Panc1 (cell line): ENCODE measurements around the gene PROZ. TPM values are rescaled to one million over a fixed set of nuclear protein-coding genes. Genes with fewer than 3 reads are reported as not detected.

Experiments used
- ATAC-seq: fragments of 200-7000 bp; cut with Tn5 transposase; 2 replicates; pipeline ENCODE4 v1.9.1; 2020; ENCODE audit warnings: mild to moderate bottlenecking, moderate library complexity
- BruUV-seq: library from RNA; stranded (reverse); fragments of 400-500 nt; replicated peaks from 2 replicates; lab custom pipeline; 2021; lab: Mats Ljungman, UMichigan
- CTCF ChIA-PET: fragments of 300-600 bp; sonication (Branson Sonifier 250); formaldehyde crosslinking; loops from one replicate; lab custom pipeline; 2022; ENCODE audit warnings: antibody characterized with exemption; lab: Charles Lee
- POLR2A ChIA-PET: fragments of 300-600 bp; sonication (Branson Sonifier 250); formaldehyde crosslinking; loops from one replicate; lab custom pipeline; 2022; ENCODE audit warnings: antibody characterized with exemption; lab: Charles Lee
- DNase-seq: peaks from one replicate; pipeline ENCODE4 v3.0.0-alpha.2; 2010; ENCODE audit warnings: low read depth, low spot score
- H3K27ac ChIP-seq: 2 replicates; pipeline ENCODE4 v1.5.1; 2011; ENCODE audit warnings: mild to moderate bottlenecking, low read length, inconsistent platforms
- H3K27me3 ChIP-seq: fragments of 200-500 bp; sonication (Bioruptor generic); 2 replicates; pipeline ENCODE4 v1.6.0; 2014; ENCODE audit warnings: low read length, inconsistent platforms; ENCODE audit not compliant: control insufficient read depth, insufficient read depth
- H3K36me3 ChIP-seq: fragments of 200-500 bp; sonication (Bioruptor generic); 2 replicates; pipeline ENCODE4 v1.5.1; 2014; ENCODE audit warnings: inconsistent platforms, mild to moderate bottlenecking, low read length, moderate library complexity; ENCODE audit not compliant: control insufficient read depth, insufficient read depth
- H3K4me1 ChIP-seq: 2 replicates; pipeline ENCODE4 v1.5.1; 2011; ENCODE audit warnings: inconsistent platforms, mild to moderate bottlenecking, low read length, moderate library complexity; ENCODE audit not compliant: control insufficient read depth, insufficient read depth
- H3K4me3 ChIP-seq, 2 experiments: 2 replicates each; pipeline ENCODE4 v1.5.1; 2011 to 2012; ENCODE audit warnings: low read depth in 2 of 2, low read length in 2 of 2, mild to moderate bottlenecking in 2 of 2, inconsistent platforms in 1 of 2, moderate library complexity in 1 of 2
- H3K9me3 ChIP-seq: fragments of 200-500 bp; sonication (Bioruptor generic); 2 replicates; pipeline ENCODE4 v1.5.1; 2014; ENCODE audit warnings: low read depth, mild to moderate bottlenecking, inconsistent platforms, low read length, moderate library complexity; ENCODE audit not compliant: control insufficient read depth, insufficient read depth
- CTCF ChIP-seq: fragments of 450-650 bp; IDR thresholded peaks from 2 replicates; pipeline ENCODE4 v1.5.1; 2017; ENCODE audit warnings: mild to moderate bottlenecking
- POLR2AphosphoS5 ChIP-seq: IDR thresholded peaks from 2 replicates; pipeline ENCODE4 v1.6.1; 2012; ENCODE audit warnings: mild to moderate bottlenecking, low read depth, low read length, moderate library complexity
- SIN3A ChIP-seq: IDR thresholded peaks from 2 replicates; pipeline ENCODE4 v1.6.1; 2012; ENCODE audit warnings: low read depth, mild to moderate bottlenecking, low read length, moderate library complexity, borderline replicate concordance; ENCODE audit not compliant: insufficient read depth
- TCF7L2 ChIP-seq: IDR thresholded peaks from 2 replicates; pipeline ENCODE4 v1.6.1; 2011; ENCODE audit warnings: mild to moderate bottlenecking, low read depth, low read length, inconsistent platforms
- in situ Hi-C: cut with HindIII; loops from 2 replicates; pipeline ENCODE4 v1.10.0; 2016; ENCODE audit warnings: low sequenced_read_pairs, low pct_unique_long_range_greater_than_20kb
- intact Hi-C: fragments of 100-400 bp; cut with micrococcal nuclease; formaldehyde crosslinking; loops from one replicate; pipeline ENCODE4 v1.10.0; 2022; ENCODE audit not compliant: unreplicated experiment
- total RNA-seq: library from RNA; stranded (reverse); gene quantifications from one replicate; pipeline ENCODE4 v1.2.1, GENCODE V29; 2021; ENCODE audit not compliant: unreplicated experiment
- TF ChIP-seq, protein P1 (sequence below), 2 experiments: IDR thresholded peaks; 2 replicates each; pipeline ENCODE4 v1.6.1; 2011 to 2012; ENCODE audit warnings: low read depth in 2 of 2, control low read depth in 1 of 2, low read length in 1 of 2, mild to moderate bottlenecking in 1 of 2, moderate library complexity in 1 of 2; ENCODE audit not compliant: insufficient read depth in 1 of 2

Gene PROZ
- total RNA-seq, 1 experiment from 2014 or later, result not detected

DNA sequence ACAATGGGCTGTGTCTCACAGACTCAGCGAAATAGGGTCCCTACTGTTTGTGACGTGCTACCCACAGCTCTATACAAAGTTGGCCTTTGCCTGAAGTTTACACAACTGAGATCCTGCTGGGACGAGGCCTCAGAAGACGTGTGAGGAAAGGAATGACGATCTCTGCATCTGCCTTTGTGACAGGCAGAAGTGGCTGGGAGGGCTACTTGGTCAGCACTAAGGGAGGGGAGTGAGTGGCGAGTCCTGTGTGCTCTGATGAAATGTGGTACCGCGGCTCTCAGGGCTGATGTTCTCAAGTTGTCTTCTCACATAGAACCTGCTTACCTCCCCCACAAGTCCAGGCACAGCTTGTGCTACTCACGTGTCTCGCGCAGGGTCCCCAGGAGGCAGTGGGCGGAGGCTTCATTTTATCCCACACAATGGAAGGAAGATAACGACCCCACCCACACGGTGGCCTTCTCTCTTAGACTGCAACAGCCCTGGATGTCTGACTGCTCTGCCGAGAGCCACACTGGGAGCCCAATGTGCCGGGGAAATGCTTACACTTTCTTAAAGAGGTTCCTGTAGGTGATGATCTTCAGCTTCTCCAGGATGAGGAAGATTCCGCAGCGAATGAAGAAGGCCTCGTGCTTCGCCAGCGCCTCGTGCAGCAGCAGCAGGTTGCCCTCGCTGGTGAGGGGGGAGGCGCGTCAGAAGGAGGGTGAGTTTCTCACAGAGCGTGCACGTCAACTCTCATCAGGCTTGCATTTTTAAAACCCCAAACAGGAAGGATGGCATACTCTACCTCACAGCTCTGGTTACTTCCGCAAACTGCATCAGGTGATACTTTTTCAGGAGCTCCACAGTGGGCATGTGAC, 21.2 kb downstream of the PROZ start:
- peaks cover 11% of the 10 kb centered on the region; the same call in 1 of the 2 replicates for H3K36me3 ChIP-seq
- CTCF ChIA-PET, result interaction anchor here (0.6 kb wide), 1 partner anchor 16 kb away, joined by 3 read pairs; no protein-coding TSS in a partner anchor
- H3K27me3 ChIP-seq, result no peaks in the 10 kb centered on the region
- in situ Hi-C loops, result no loop called here
- DNase-seq, result no peak
- no peak overlapping the region for H3K27ac ChIP-seq
- no peaks in the 10 kb centered on the region for H3K9me3 ChIP-seq
- POLR2A ChIA-PET, result no interaction called here
- TF ChIP-seq, protein P1, sequence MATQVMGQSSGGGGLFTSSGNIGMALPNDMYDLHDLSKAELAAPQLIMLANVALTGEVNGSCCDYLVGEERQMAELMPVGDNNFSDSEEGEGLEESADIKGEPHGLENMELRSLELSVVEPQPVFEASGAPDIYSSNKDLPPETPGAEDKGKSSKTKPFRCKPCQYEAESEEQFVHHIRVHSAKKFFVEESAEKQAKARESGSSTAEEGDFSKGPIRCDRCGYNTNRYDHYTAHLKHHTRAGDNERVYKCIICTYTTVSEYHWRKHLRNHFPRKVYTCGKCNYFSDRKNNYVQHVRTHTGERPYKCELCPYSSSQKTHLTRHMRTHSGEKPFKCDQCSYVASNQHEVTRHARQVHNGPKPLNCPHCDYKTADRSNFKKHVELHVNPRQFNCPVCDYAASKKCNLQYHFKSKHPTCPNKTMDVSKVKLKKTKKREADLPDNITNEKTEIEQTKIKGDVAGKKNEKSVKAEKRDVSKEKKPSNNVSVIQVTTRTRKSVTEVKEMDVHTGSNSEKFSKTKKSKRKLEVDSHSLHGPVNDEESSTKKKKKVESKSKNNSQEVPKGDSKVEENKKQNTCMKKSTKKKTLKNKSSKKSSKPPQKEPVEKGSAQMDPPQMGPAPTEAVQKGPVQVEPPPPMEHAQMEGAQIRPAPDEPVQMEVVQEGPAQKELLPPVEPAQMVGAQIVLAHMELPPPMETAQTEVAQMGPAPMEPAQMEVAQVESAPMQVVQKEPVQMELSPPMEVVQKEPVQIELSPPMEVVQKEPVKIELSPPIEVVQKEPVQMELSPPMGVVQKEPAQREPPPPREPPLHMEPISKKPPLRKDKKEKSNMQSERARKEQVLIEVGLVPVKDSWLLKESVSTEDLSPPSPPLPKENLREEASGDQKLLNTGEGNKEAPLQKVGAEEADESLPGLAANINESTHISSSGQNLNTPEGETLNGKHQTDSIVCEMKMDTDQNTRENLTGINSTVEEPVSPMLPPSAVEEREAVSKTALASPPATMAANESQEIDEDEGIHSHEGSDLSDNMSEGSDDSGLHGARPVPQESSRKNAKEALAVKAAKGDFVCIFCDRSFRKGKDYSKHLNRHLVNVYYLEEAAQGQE (IDR thresholded peaks at IDR 0.05; ENCODE audit: insufficient read depth in 1 of 2, low read depth in 2 of 2, low read length in 1 of 2), result no peak
- TF ChIP-seq CTCF, result no peak
- no peak for TF ChIP-seq TCF7L2
- TF ChIP-seq POLR2AphosphoS5, result no peak
- BruUV-seq, result no TSS peak
- intact Hi-C loops, result no loop called here
- no peak for ATAC-seq
- no peak overlapping the region for H3K4me3 ChIP-seq
- H3K4me1 ChIP-seq, result peaks cover 3% of the 10 kb centered on the region; the same call in 1 of the 2 replicates

GRCh38 chr13:113182046-113182445, 23.6 kb downstream of the PROZ start:
- in situ Hi-C loops (no loop called here), intact Hi-C loops (no loop called here)
- Histone ChIP-seq H3K9me3 (no peaks in the 10 kb centered on the region), H3K36me3 (peaks cover 11% of the 10 kb centered on the region; the same call in 1 of the 2 replicates), H3K4me1 (peaks cover 7% of the 10 kb centered on the region; the same call in 1 of the 2 replicates), H3K27me3 (no peaks in the 10 kb centered on the region), H3K27ac (no peak overlapping the region), H3K4me3 (no peak overlapping the region)
- TF ChIP-seq SIN3A (no peak), CTCF (no peak), POLR2AphosphoS5 (no peak), TCF7L2 (no peak)
- TF ChIP-seq, protein P1 (IDR thresholded peaks at IDR 0.05; ENCODE audit: insufficient read depth in 1 of 2, low read depth in 2 of 2, low read length in 1 of 2), result no peak
- BruUV-seq, result no TSS peak
- ATAC-seq, result no peak
- no peak for DNase-seq
- ChIA-PET CTCF (no interaction called here), POLR2A (interaction anchor here (1.3 kb wide), 1 partner anchor 12 kb away, joined by 3 read pairs; no protein-coding TSS in a partner anchor)
